Brain microvascular endothelial cell (primary cell): ENCODE data around the gene KAT8.

Experiments
- DNase-seq: peaks from one replicate; pipeline ENCODE4 v3.0.0-alpha.2; 2020
- H3K27ac ChIP-seq: fragments of 250-450 bp; sonication (Bioruptor Pico); 2 replicates; pipeline ENCODE4 v1.5.1; 2020; ENCODE audit warnings: mild to moderate bottlenecking, moderate library complexity
- H3K27me3 ChIP-seq: fragments of 250-450 bp; sonication (Bioruptor Pico); replicated peaks from 2 replicates; pipeline ENCODE4 v1.5.1; 2020; ENCODE audit warnings: mild to moderate bottlenecking
- H3K36me3 ChIP-seq: fragments of 250-450 bp; sonication (Bioruptor Pico); replicated peaks from 2 replicates; pipeline ENCODE4 v1.5.1; 2020; ENCODE audit warnings: mild to moderate bottlenecking
- H3K4me3 ChIP-seq: 2 replicates; pipeline ENCODE4 v1.5.1; 2011; ENCODE audit warnings: low read depth, mild to moderate bottlenecking, control low read depth, low read length, moderate library complexity
- in situ Hi-C: cut with HindIII; loops from 2 replicates; pipeline ENCODE4 v1.10.0; 2017; ENCODE audit warnings: low sequenced_read_pairs, low pct_ligation_motif_present
- TF ChIP-seq, protein P1 (sequence below): IDR thresholded peaks from 2 replicates; pipeline ENCODE4 v1.5.1; 2011; ENCODE audit warnings: low read depth, mild to moderate bottlenecking, moderate library complexity, low read length, control low read depth, inconsistent platforms; ENCODE audit errors: missing control alignments

The KAT8 gene

DNA sequence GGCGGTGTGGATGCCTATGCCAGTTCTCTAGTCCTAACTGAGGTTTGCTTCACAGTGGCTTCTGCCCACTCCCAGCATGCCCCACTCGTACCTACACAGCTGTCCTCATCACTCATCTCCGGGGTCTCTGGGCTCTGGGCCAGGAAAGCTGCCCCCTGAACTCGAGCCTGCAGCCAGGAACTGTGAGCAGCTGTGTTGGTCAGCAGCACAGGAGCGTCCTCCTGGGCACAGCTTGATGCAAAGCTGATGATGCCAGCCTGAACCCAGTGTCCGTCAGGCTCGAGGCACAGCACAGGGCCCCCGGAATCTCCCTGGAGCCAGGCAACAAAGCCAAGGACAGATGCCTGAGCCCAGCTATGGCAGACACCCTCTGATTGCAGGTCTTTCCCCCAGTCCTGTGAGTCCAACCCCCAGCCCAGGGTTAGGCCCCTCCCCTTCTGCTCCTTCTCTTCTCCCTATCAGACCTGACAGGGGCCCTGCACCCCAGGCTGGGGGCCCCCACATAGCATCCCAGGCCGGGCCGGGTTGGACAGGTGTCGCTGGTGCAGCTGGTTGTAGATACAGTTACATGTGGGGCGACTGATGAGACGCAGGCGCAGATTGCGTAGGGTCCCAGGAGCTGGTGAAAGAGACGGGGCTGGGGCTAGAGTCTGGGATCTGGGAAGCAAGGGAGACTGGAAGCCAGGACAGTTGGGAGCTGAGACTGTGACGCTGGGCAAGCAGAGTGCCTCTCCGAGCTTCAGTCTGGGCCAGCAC lies 31.4 kb upstream of the KAT8 start:
- TF ChIP-seq, protein P1, sequence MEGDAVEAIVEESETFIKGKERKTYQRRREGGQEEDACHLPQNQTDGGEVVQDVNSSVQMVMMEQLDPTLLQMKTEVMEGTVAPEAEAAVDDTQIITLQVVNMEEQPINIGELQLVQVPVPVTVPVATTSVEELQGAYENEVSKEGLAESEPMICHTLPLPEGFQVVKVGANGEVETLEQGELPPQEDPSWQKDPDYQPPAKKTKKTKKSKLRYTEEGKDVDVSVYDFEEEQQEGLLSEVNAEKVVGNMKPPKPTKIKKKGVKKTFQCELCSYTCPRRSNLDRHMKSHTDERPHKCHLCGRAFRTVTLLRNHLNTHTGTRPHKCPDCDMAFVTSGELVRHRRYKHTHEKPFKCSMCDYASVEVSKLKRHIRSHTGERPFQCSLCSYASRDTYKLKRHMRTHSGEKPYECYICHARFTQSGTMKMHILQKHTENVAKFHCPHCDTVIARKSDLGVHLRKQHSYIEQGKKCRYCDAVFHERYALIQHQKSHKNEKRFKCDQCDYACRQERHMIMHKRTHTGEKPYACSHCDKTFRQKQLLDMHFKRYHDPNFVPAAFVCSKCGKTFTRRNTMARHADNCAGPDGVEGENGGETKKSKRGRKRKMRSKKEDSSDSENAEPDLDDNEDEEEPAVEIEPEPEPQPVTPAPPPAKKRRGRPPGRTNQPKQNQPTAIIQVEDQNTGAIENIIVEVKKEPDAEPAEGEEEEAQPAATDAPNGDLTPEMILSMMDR: no peak
- no peak overlapping the region for H3K27ac ChIP-seq
- no peaks in the 10 kb centered on the region for H3K27me3 ChIP-seq
- in situ Hi-C loops: no loop called here
- no peak for DNase-seq
- H3K4me3 ChIP-seq: no peak overlapping the region
- H3K36me3 ChIP-seq: peaks cover 12% of the 10 kb centered on the region

GRCh38 chr16:31086629-31086906 lies 30.9 kb upstream of the KAT8 start:
- TF ChIP-seq, protein P1: no peak
- H3K27me3 ChIP-seq: no peaks in the 10 kb centered on the region
- H3K4me3 ChIP-seq: no peak overlapping the region
- in situ Hi-C loops: no loop called here
- H3K36me3 ChIP-seq: peaks cover 12% of the 10 kb centered on the region
- H3K27ac ChIP-seq: no peak overlapping the region
- DNase-seq: no peak

- TF ChIP-seq, protein P1: no peak
- no peaks in the 10 kb centered on the region for H3K27me3 ChIP-seq
- no peak overlapping the region for H3K4me3 ChIP-seq
- H3K36me3 ChIP-seq: peaks cover 12% of the 10 kb centered on the region
- in situ Hi-C loops: no loop called here
- no peak overlapping the region for H3K27ac ChIP-seq
- DNase-seq: no peak
Observed at GRCh38 chr16:31087481-31087880, 30.0 kb upstream of the KAT8 start.

GRCh38 chr16:31087971-31088370 lies 29.5 kb upstream of the KAT8 start:
- in situ Hi-C loops: no loop called here
- Histone ChIP-seq H3K4me3 (no peak overlapping the region), H3K27me3 (no peaks in the 10 kb centered on the region), H3K36me3 (peaks cover 12% of the 10 kb centered on the region), H3K27ac (no peak overlapping the region)
- no peak for DNase-seq
- TF ChIP-seq, protein P1: no peak

DNA sequence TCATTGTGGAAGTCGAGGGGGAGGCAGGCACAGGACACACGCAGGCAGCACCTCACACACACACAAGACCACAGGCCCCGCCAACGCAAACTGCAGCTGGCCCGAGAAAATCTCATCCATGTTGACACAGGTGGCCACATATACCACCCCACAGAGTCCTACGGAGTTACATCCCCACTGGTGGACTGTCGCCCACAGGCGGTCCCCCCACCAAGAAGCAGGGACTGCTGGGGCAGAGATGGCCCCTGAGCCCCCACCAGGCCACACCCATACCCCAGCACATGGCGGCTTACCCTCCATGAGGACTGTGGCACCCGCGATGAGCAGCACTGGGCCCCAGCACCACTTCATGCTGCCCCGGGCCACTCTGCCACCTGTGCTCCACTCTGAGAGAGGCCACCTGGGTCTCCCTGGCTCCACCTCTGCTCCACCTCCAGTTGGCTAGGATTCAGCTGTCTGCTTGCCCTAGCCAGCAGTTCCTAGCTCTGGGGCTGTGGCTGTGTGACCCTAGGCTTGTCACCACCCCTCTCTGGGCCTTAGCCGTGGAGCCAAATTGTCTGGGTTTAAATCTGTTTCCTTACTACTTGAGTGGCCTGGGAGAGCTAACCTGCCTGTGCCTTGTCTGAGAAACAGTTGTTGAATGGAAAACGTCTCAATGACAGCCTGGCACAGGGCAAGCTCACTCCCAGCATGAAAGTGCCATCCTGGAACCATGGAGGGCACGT lies 28.8 kb upstream of the KAT8 start, which contains the start of gene PRSS53:
Gene PRSS53, minus strand, starts transcription at position 485 of the 725 bp plus-strand sequence. Its CDS starts 134 bp downstream, at position 351.
- TF ChIP-seq, protein P1: no peak
- in situ Hi-C loops: no loop called here
- H3K27ac ChIP-seq: no peak within 1 kb of the TSS

More for the DNA sequence above, 28.8 kb upstream of the KAT8 start, which contains the start of gene PRSS53:
- H3K36me3 ChIP-seq: peaks cover 12% of the 10 kb centered on the region
- H3K4me3 ChIP-seq: no peak within 1 kb of the TSS
- H3K27me3 ChIP-seq: no peaks in the 10 kb centered on the region
- no peak for DNase-seq
